ENCODE data around the gene CELF4.

Gene CELF4

DNA sequence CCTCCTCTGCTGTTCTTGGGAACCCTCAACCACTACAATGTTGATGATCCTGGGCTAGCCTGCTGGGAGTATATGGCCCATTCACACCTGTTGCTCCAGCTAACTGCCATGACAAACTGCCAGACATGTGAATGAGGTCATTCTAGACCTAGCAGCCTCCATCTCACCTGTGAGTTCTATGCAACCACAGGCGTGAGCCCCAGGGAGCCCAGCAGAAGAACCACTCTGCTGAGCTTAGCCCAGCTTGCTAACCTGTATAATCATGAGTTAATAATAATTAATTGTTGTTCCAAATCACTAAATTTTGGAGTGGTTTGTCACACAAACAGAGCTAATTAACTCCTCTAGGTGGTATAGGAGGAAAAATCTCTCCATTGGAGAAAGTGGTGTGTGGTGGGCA is 24.7 kb upstream of the CELF4 start:
- H3K36me3 ChIP-seq (ENCODE audit: low read depth): no peaks in the 10 kb centered on the region
- TF ChIP-seq CTCF (IDR thresholded peaks at IDR 0.05; ENCODE audit: poor library complexity, severe bottlenecking): no peak
- ATAC-seq (ENCODE audit: low read depth): no peak
- no peaks in the 10 kb centered on the region for H3K27me3 ChIP-seq (ENCODE audit: insufficient read depth, poor library complexity, severe bottlenecking)
- DNase-seq (ENCODE audit: low spot score): no peak
- H3K4me3 ChIP-seq (ENCODE audit: severe bottlenecking): no peak overlapping the region
- no peaks in the 10 kb centered on the region for H3K4me1 ChIP-seq (ENCODE audit: insufficient read depth, poor library complexity, severe bottlenecking)
- no peaks in the 10 kb centered on the region for H3K9me3 ChIP-seq (ENCODE audit: severe bottlenecking)
- H3K27ac ChIP-seq (ENCODE audit: poor library complexity, severe bottlenecking): no peak overlapping the region

DNA sequence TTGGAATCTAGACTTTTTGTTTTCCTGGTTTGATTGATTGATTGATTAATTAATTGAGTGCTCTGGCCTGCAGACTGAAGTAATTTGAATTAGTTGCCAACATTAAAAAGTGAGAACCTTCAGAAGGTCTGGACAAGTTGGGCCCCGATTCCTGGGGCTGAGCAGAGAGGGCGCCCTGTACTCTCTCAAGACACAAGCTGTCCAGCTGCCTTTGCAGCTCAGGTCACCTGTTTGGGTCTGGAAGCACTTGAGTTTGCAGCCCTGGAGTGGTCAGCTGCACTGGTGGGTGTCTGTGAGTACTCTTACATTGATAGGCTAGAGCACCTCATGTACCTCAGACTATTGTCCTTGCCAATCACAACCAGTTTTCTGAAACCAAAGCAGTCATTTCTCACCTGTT is 22.7 kb upstream of the CELF4 start:
- H3K27me3 ChIP-seq (ENCODE audit: insufficient read depth, poor library complexity, severe bottlenecking): no peaks in the 10 kb centered on the region
- H3K4me1 ChIP-seq (ENCODE audit: insufficient read depth, poor library complexity, severe bottlenecking): no peaks in the 10 kb centered on the region
- no peak for DNase-seq (ENCODE audit: low spot score)
- H3K9me3 ChIP-seq (ENCODE audit: severe bottlenecking): no peaks in the 10 kb centered on the region
- H3K27ac ChIP-seq (ENCODE audit: poor library complexity, severe bottlenecking): no peak overlapping the region
- no peak for TF ChIP-seq CTCF (IDR thresholded peaks at IDR 0.05; ENCODE audit: poor library complexity, severe bottlenecking)
- no peaks in the 10 kb centered on the region for H3K36me3 ChIP-seq (ENCODE audit: low read depth)
- H3K4me3 ChIP-seq (ENCODE audit: severe bottlenecking): no peak overlapping the region
- ATAC-seq (ENCODE audit: low read depth): no peak

- H3K9me3 ChIP-seq (ENCODE audit: severe bottlenecking): no peaks in the 10 kb centered on the region
- H3K4me3 ChIP-seq (ENCODE audit: severe bottlenecking): no peak overlapping the region
- DNase-seq (ENCODE audit: low spot score) (no peak), ATAC-seq (ENCODE audit: low read depth) (no peak)
- no peaks in the 10 kb centered on the region for H3K27me3 ChIP-seq (ENCODE audit: insufficient read depth, poor library complexity, severe bottlenecking)
- no peak for TF ChIP-seq CTCF (IDR thresholded peaks at IDR 0.05; ENCODE audit: poor library complexity, severe bottlenecking)
- no peaks in the 10 kb centered on the region for H3K4me1 ChIP-seq (ENCODE audit: insufficient read depth, poor library complexity, severe bottlenecking)
- no peaks in the 10 kb centered on the region for H3K36me3 ChIP-seq (ENCODE audit: low read depth)
- no peak overlapping the region for H3K27ac ChIP-seq (ENCODE audit: poor library complexity, severe bottlenecking)
These were observed 21.1 kb upstream of the CELF4 start for GRCh38 chr18:37586656-37587225.

GRCh38 chr18:37584952-37585695 is 19.5 kb upstream of the CELF4 start:
- Histone ChIP-seq H3K4me3 (ENCODE audit: severe bottlenecking) (no peak overlapping the region), H3K36me3 (ENCODE audit: low read depth) (no peaks in the 10 kb centered on the region), H3K9me3 (ENCODE audit: severe bottlenecking) (no peaks in the 10 kb centered on the region), H3K4me1 (ENCODE audit: insufficient read depth, poor library complexity, severe bottlenecking) (no peaks in the 10 kb centered on the region), H3K27ac (ENCODE audit: poor library complexity, severe bottlenecking) (no peak overlapping the region), H3K27me3 (ENCODE audit: insufficient read depth, poor library complexity, severe bottlenecking) (no peaks in the 10 kb centered on the region)
- no peak for TF ChIP-seq CTCF (IDR thresholded peaks at IDR 0.05; ENCODE audit: poor library complexity, severe bottlenecking)
- ATAC-seq (ENCODE audit: low read depth) (no peak), DNase-seq (ENCODE audit: low spot score) (no peak)

- Histone ChIP-seq H3K27me3 (ENCODE audit: insufficient read depth, poor library complexity, severe bottlenecking) (no peaks in the 10 kb centered on the region), H3K4me1 (ENCODE audit: insufficient read depth, poor library complexity, severe bottlenecking) (no peaks in the 10 kb centered on the region), H3K4me3 (ENCODE audit: severe bottlenecking) (no peak overlapping the region), H3K36me3 (ENCODE audit: low read depth) (no peaks in the 10 kb centered on the region), H3K9me3 (ENCODE audit: severe bottlenecking) (no peaks in the 10 kb centered on the region), H3K27ac (ENCODE audit: poor library complexity, severe bottlenecking) (no peak overlapping the region)
- TF ChIP-seq CTCF (IDR thresholded peaks at IDR 0.05; ENCODE audit: poor library complexity, severe bottlenecking): no peak
- DNase-seq (ENCODE audit: low spot score) (no peak), ATAC-seq (ENCODE audit: low read depth) (no peak)
These were observed 18.6 kb upstream of the CELF4 start for GRCh38 chr18:37584217-37584616.

Data from RWPE2 (cell line).